Gastrocnemius medialis (tissue), 4 donors: Measurements from ENCODE around the gene AIG1.

Experiments used
- CTCF ChIP-seq, 5 experiments: fragments of 450-650 bp in 3 of 5; fragments of 200-600 bp in 2 of 5; sonication (generic) in 2 of 5; IDR thresholded peaks in 4 of 5; conservative IDR thresholded peaks in 1 of 5; 1 replicate in 4 of 5; 2 replicates in 1 of 5; pipeline ENCODE4 v1.5.1; 2016 to 2019; ENCODE audit warnings: antibody characterized with exemption in 5 of 5, mild to moderate bottlenecking in 3 of 5, moderate library complexity in 3 of 5
- POLR2A ChIP-seq, 2 donors: fragments of 450-650 bp; IDR thresholded peaks; one replicate each; pipeline ENCODE4 v1.6.1; 2017; ENCODE audit warnings: antibody characterized with exemption in 2 of 2, mild to moderate bottlenecking in 2 of 2, moderate library complexity in 2 of 2

GRCh38 chr6:143356101-143356880 is 295.6 kb downstream of the AIG1 start:
- no peak for TF ChIP-seq POLR2A (IDR thresholded peaks at IDR 0.05)
- no peak for TF ChIP-seq CTCF (IDR thresholded peaks at IDR 0.05 in 4 of 5, conservative IDR thresholded peaks at IDR 0.05 in 1 of 5)
